ENCODE results near the gene MLLT1.

DNA sequence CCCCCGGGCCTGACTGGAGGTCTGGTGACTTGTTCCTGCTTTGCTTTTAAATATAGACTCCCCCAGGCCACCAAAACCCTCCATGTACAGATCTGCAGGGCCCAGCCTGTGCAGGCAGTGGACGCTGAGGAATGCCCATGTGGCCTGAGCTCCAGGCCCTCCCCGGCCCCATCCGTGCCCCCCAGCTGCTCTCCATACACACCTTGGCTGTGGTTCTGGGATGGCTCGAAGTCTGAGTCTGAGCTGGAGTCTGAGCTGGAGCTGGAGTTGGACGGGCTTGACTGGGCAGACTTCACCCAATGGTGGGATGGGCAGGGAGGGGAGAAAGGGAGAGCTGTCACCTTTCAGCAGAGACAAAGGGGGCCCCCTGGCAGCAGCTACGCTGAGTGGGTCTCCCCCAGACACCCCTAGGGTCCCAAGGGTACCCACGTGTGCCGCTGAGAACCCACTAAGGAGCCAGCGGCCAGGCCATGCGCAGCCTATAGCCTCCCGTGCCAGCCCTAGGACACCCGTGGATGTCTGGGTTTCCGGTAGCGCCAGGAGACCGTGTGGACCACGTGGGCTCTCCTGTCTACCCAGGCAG, 61.9 kb downstream of the MLLT1 start:
- TF ChIP-seq, protein P1, sequence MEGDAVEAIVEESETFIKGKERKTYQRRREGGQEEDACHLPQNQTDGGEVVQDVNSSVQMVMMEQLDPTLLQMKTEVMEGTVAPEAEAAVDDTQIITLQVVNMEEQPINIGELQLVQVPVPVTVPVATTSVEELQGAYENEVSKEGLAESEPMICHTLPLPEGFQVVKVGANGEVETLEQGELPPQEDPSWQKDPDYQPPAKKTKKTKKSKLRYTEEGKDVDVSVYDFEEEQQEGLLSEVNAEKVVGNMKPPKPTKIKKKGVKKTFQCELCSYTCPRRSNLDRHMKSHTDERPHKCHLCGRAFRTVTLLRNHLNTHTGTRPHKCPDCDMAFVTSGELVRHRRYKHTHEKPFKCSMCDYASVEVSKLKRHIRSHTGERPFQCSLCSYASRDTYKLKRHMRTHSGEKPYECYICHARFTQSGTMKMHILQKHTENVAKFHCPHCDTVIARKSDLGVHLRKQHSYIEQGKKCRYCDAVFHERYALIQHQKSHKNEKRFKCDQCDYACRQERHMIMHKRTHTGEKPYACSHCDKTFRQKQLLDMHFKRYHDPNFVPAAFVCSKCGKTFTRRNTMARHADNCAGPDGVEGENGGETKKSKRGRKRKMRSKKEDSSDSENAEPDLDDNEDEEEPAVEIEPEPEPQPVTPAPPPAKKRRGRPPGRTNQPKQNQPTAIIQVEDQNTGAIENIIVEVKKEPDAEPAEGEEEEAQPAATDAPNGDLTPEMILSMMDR (IDR thresholded peaks at IDR 0.05; ENCODE audit: insufficient read depth, low read length, poor library complexity, severe bottlenecking), result no peak
- TF ChIP-seq EZH2phosphoT487 (conservative IDR thresholded peaks at IDR 0.05; ENCODE audit: low read length), result no peak
